T-helper 2 cell treated with Interferon-gamma antibody and Interleukin-4, amounts not matched to agents 5 μg/mL and 100 μg/mL, for 36 hours (primary cell): ENCODE data around the gene CBX2.
"Not testable (repeated sequence)": the region's sequence is repeated elsewhere in the genome, so short reads cannot be mapped to it uniquely, and the experiment has no call there.

Experiments used
- DNase-seq: peaks from one replicate; pipeline ENCODE4 v3.0.0; 2021; ENCODE audit warnings: low spot score
- H3K27ac Mint-ChIP-seq: one replicate; pipeline ENCODE4 v1.8.0; 2021; ENCODE audit warnings: mild to moderate bottlenecking, mixed read lengths
- H3K27me3 Mint-ChIP-seq: one replicate; pipeline ENCODE4 v1.8.0; 2021; ENCODE audit warnings: low read depth, mixed read lengths
- H3K36me3 Mint-ChIP-seq: one replicate; pipeline ENCODE4 v1.8.0; 2021; ENCODE audit warnings: low read depth, mixed read lengths
- H3K4me1 Mint-ChIP-seq: one replicate; pipeline ENCODE4 v1.8.0; 2021; ENCODE audit warnings: low read depth, mixed read lengths
- H3K4me3 Mint-ChIP-seq: one replicate; pipeline ENCODE4 v1.8.0; 2022; ENCODE audit warnings: mild to moderate bottlenecking, moderate library complexity, mixed read lengths
- H3K9me3 Mint-ChIP-seq: one replicate; pipeline ENCODE4 v1.8.0; 2021; ENCODE audit warnings: mixed read lengths

CBX2 gene

GRCh38 chr17:79749156-79749815 lies 28.7 kb upstream of the CBX2 start:
- Mint-ChIP-seq H3K27ac (no peak overlapping the region), H3K9me3 (no peaks in the 10 kb centered on the region), H3K4me1 (peaks cover 12% of the 10 kb centered on the region), H3K27me3 (peaks cover 50% of the 10 kb centered on the region), H3K4me3 (no peak overlapping the region), H3K36me3 (no peaks in the 10 kb centered on the region)
- DNase-seq: no peak

GRCh38 chr17:79749958-79750357 lies 28.0 kb upstream of the CBX2 start:
- DNase-seq: no peak
- Mint-ChIP-seq H3K4me3 (no peak overlapping the region), H3K36me3 (no peaks in the 10 kb centered on the region), H3K4me1 (peaks cover 12% of the 10 kb centered on the region), H3K27me3 (peaks cover 50% of the 10 kb centered on the region), H3K9me3 (no peaks in the 10 kb centered on the region), H3K27ac (no peak overlapping the region)

- no peak for DNase-seq
- Mint-ChIP-seq H3K9me3 (no peaks in the 10 kb centered on the region), H3K4me1 (peaks cover 5% of the 10 kb centered on the region), H3K27me3 (peaks cover 47% of the 10 kb centered on the region), H3K36me3 (no peaks in the 10 kb centered on the region), H3K27ac (no peak overlapping the region), H3K4me3 (no peak overlapping the region)
Measured at GRCh38 chr17:79750650-79751545, 27.1 kb upstream of the CBX2 start.

- H3K4me3 Mint-ChIP-seq: no peak overlapping the region
- no peaks in the 10 kb centered on the region for H3K9me3 Mint-ChIP-seq
- H3K27ac Mint-ChIP-seq: no peak overlapping the region
- no peaks in the 10 kb centered on the region for H3K36me3 Mint-ChIP-seq
- H3K4me1 Mint-ChIP-seq: peaks cover 3% of the 10 kb centered on the region
- H3K27me3 Mint-ChIP-seq: peaks cover 37% of the 10 kb centered on the region
- DNase-seq: peak; percentile 20
Measured at GRCh38 chr17:79752175-79752574, 25.8 kb upstream of the CBX2 start.

- H3K4me3 Mint-ChIP-seq: no peak overlapping the region
- H3K36me3 Mint-ChIP-seq: no peaks in the 10 kb centered on the region
- DNase-seq: no peak
- no peaks in the 10 kb centered on the region for H3K9me3 Mint-ChIP-seq
- H3K27ac Mint-ChIP-seq: no peak overlapping the region
- no peaks in the 10 kb centered on the region for H3K4me1 Mint-ChIP-seq
- peaks cover 34% of the 10 kb centered on the region for H3K27me3 Mint-ChIP-seq
Measured at GRCh38 chr17:79754370-79754769, 23.6 kb upstream of the CBX2 start.

- not testable (repeated sequence) for H3K36me3 Mint-ChIP-seq, H3K4me3 Mint-ChIP-seq, DNase-seq, H3K9me3 Mint-ChIP-seq, H3K27ac Mint-ChIP-seq, H3K4me1 Mint-ChIP-seq
- peaks cover 29% of the 10 kb centered on the region for H3K27me3 Mint-ChIP-seq
Measured at GRCh38 chr17:79754903-79755302, 23.0 kb upstream of the CBX2 start.

GRCh38 chr17:79755591-79755990 lies 22.4 kb upstream of the CBX2 start:
- Mint-ChIP-seq H3K4me3 (no peak overlapping the region), H3K27me3 (peaks cover 25% of the 10 kb centered on the region), H3K4me1 (no peaks in the 10 kb centered on the region), H3K9me3 (no peaks in the 10 kb centered on the region), H3K27ac (no peak overlapping the region), H3K36me3 (no peaks in the 10 kb centered on the region)
- DNase-seq: no peak

GRCh38 chr17:79757140-79757745 lies 20.7 kb upstream of the CBX2 start:
- H3K36me3 Mint-ChIP-seq: no peaks in the 10 kb centered on the region
- H3K27me3 Mint-ChIP-seq: peaks cover 10% of the 10 kb centered on the region
- H3K27ac Mint-ChIP-seq: no peak overlapping the region
- no peak overlapping the region for H3K4me3 Mint-ChIP-seq
- DNase-seq: no peak
- H3K4me1 Mint-ChIP-seq: no peaks in the 10 kb centered on the region
- no peaks in the 10 kb centered on the region for H3K9me3 Mint-ChIP-seq

- H3K9me3 Mint-ChIP-seq: no peaks in the 10 kb centered on the region
- H3K27ac Mint-ChIP-seq: no peak overlapping the region
Measured at GRCh38 chr17:79758271-79758670, 19.7 kb upstream of the CBX2 start.

GRCh38 chr17:79760197-79760906 lies 17.6 kb upstream of the CBX2 start:
- Mint-ChIP-seq H3K27me3 (peaks cover 10% of the 10 kb centered on the region), H3K36me3 (no peaks in the 10 kb centered on the region), H3K27ac (no peak overlapping the region), H3K4me1 (no peaks in the 10 kb centered on the region), H3K9me3 (no peaks in the 10 kb centered on the region), H3K4me3 (no peak overlapping the region)
- no peak for DNase-seq

More at GRCh38 chr17:79758271-79758670, 19.7 kb upstream of the CBX2 start:
- H3K36me3 Mint-ChIP-seq: no peaks in the 10 kb centered on the region
- H3K4me3 Mint-ChIP-seq: no peak overlapping the region
- DNase-seq: no peak
- H3K4me1 Mint-ChIP-seq: no peaks in the 10 kb centered on the region
- H3K27me3 Mint-ChIP-seq: peaks cover 10% of the 10 kb centered on the region

GRCh38 chr17:79761894-79762589 lies 15.9 kb upstream of the CBX2 start:
- peaks cover 14% of the 10 kb centered on the region for H3K27me3 Mint-ChIP-seq
- H3K4me3 Mint-ChIP-seq: no peak overlapping the region

GRCh38 chr17:79765708-79766107 lies 12.2 kb upstream of the CBX2 start:
- Mint-ChIP-seq H3K4me3 (no peak overlapping the region), H3K9me3 (no peaks in the 10 kb centered on the region), H3K27me3 (peaks cover 8% of the 10 kb centered on the region), H3K27ac (no peak overlapping the region), H3K36me3 (no peaks in the 10 kb centered on the region), H3K4me1 (no peaks in the 10 kb centered on the region)
- DNase-seq: no peak

More at GRCh38 chr17:79761894-79762589, 15.9 kb upstream of the CBX2 start:
- Mint-ChIP-seq H3K4me1 (no peaks in the 10 kb centered on the region), H3K9me3 (no peaks in the 10 kb centered on the region), H3K27ac (no peak overlapping the region), H3K36me3 (no peaks in the 10 kb centered on the region)
- no peak for DNase-seq
